Stimulated activated CD4-positive, alpha-beta T cell treated with anti-CD3 and anti-CD28 coated beads, Interleukin-12 subunit alpha, Interleukin-12 subunit beta, amount 100 ng/mL, for 48 hours (primary cell): ENCODE results near the gene POMGNT1.

Experiments used
- DNase-seq, 3 donors: peaks; one replicate each; pipeline ENCODE4 v3.0.0-alpha.2; 2020; ENCODE audit warnings: low read depth in 2 of 3, low spot score in 1 of 3

Gene POMGNT1

GRCh38 chr1:46158312-46159281 is 39.6 kb downstream of the POMGNT1 start:
- DNase-seq = no peak

DNA sequence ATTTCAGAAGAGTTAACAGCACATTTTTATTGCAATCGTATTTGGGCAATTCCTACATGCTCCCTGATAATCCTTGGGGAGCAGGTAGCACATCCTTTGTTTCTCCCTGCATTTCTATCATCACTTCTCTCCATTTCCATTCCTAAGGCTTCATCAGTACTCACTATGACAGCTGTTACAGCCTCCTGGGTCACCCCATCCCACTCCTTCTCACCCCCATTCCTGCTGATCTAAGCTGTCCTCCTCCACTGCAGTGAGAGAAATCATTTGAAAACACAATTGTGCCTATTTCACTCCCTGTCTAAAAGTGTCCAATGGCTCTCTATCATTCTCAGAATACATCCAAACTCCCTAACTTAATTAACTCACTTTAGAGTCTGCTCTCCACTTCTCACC is 40.3 kb downstream of the POMGNT1 start:
- DNase-seq = no peak

- DNase-seq = no peak
Observed at GRCh38 chr1:46153732-46154131, 44.5 kb downstream of the POMGNT1 start.

DNA sequence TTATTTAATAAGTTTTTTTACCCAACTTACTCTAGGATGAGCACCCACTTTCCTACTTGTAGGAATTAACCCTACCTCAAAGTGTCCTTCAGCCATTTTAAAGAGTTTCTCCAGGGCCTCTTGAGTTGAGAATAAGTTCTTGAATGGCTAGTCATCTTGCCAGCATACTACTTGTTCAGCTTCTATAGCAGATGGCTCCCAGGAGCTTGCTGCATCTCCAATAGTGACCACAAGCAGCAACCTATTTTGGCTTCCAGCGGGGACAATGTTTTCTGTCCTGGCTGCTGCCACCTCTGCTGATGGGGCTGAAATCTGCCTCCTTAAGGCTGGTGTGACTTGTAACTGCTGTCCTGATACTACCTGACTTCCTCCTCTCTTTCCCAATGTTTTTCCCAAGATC is 45.0 kb downstream of the POMGNT1 start:
- DNase-seq = no peak

GRCh38 chr1:46152016-46152415 is 46.2 kb downstream of the POMGNT1 start:
- no peak for DNase-seq

DNA sequence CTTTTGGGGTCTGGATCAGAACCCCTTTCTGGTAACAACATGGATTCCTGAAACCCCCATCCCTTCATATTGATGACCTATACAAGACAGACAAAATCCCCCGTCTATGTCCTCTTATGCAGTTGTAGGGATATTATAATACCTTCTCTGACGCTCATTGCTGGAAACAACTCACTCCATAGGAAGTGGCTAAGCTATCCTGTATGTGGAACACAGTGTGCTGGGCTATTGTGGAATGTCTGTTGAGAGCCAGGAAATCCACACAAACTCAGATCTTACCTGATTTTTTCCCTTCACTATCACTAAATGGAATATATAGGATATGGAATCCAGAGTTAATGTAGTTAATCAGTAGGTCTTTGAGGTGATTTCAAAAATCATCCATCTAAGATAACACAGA is 48.1 kb downstream of the POMGNT1 start:
- no peak for DNase-seq

- no peak for DNase-seq
Observed at GRCh38 chr1:46148318-46148717, 49.9 kb downstream of the POMGNT1 start.
